Measurements from ENCODE around the gene ANKS6.

The ANKS6 gene

GRCh38 chr9:98832768-98833089 is 36.4 kb upstream of the ANKS6 start:
- TF ChIP-seq EZH2 (IDR thresholded peaks at IDR 0.05; ENCODE audit: borderline replicate concordance, low read depth, low read length, severe bottlenecking) (no peak), CTCF (IDR thresholded peaks at IDR 0.05; ENCODE audit: borderline replicate concordance, extremely low read depth, low read length, poor library complexity, severe bottlenecking) (no peak)
- ATAC-seq (ENCODE audit: insufficient read depth, low read depth) (no peak), DNase-seq (no peak)
- Histone ChIP-seq H4K20me1 (ENCODE audit: insufficient read depth, low read length) (no peaks in the 10 kb centered on the region), H3K4me3 (ENCODE audit: low read depth in 1 of 2, low read length in 2 of 2) (no peak overlapping the region), H3K79me2 (ENCODE audit: insufficient read depth, low read length) (no peaks in the 10 kb centered on the region), H3K36me3 (ENCODE audit: insufficient read depth, low read length) (no peaks in the 10 kb centered on the region), H2AFZ (ENCODE audit: low read depth, low read length) (no peak overlapping the region), H3K4me1 (ENCODE audit: insufficient read depth, low read length) (no peaks in the 10 kb centered on the region), H3K27ac (ENCODE audit: low read length) (no peak overlapping the region), H3K9ac (ENCODE audit: low read depth, low read length) (no peak overlapping the region), H3K9me3 (ENCODE audit: insufficient read depth, low read length, severe bottlenecking) (no peaks in the 10 kb centered on the region), H3K4me2 (ENCODE audit: insufficient read depth, low read length) (no peak overlapping the region), H3K27me3 (ENCODE audit: insufficient read depth, low read length, poor library complexity) (no peaks in the 10 kb centered on the region)

GRCh38 chr9:98831696-98832095 is 35.3 kb upstream of the ANKS6 start:
- Histone ChIP-seq H4K20me1 (ENCODE audit: insufficient read depth, low read length) (no peaks in the 10 kb centered on the region), H3K27ac (ENCODE audit: low read length) (no peak overlapping the region), H3K36me3 (ENCODE audit: insufficient read depth, low read length) (no peaks in the 10 kb centered on the region), H3K9ac (ENCODE audit: low read depth, low read length) (no peak overlapping the region), H3K4me1 (ENCODE audit: insufficient read depth, low read length) (no peaks in the 10 kb centered on the region), H3K27me3 (ENCODE audit: insufficient read depth, low read length, poor library complexity) (no peaks in the 10 kb centered on the region), H3K79me2 (ENCODE audit: insufficient read depth, low read length) (no peaks in the 10 kb centered on the region), H3K4me3 (ENCODE audit: low read depth in 1 of 2, low read length in 2 of 2) (no peak overlapping the region), H2AFZ (ENCODE audit: low read depth, low read length) (no peak overlapping the region), H3K4me2 (ENCODE audit: insufficient read depth, low read length) (no peak overlapping the region), H3K9me3 (ENCODE audit: insufficient read depth, low read length, severe bottlenecking) (no peaks in the 10 kb centered on the region)
- TF ChIP-seq EZH2 (IDR thresholded peaks at IDR 0.05; ENCODE audit: borderline replicate concordance, low read depth, low read length, severe bottlenecking), result no peak
- no peak for TF ChIP-seq CTCF (IDR thresholded peaks at IDR 0.05; ENCODE audit: borderline replicate concordance, extremely low read depth, low read length, poor library complexity, severe bottlenecking)
- DNase-seq (no peak), ATAC-seq (ENCODE audit: insufficient read depth, low read depth) (no peak)

GRCh38 chr9:98830554-98830953 is 34.2 kb upstream of the ANKS6 start:
- no peak for ATAC-seq (ENCODE audit: insufficient read depth, low read depth)
- Histone ChIP-seq H3K4me3 (ENCODE audit: low read depth in 1 of 2, low read length in 2 of 2) (no peak overlapping the region), H3K4me1 (ENCODE audit: insufficient read depth, low read length) (no peaks in the 10 kb centered on the region), H2AFZ (ENCODE audit: low read depth, low read length) (no peak overlapping the region), H3K9me3 (ENCODE audit: insufficient read depth, low read length, severe bottlenecking) (no peaks in the 10 kb centered on the region), H3K36me3 (ENCODE audit: insufficient read depth, low read length) (no peaks in the 10 kb centered on the region), H3K27ac (ENCODE audit: low read length) (no peak overlapping the region), H3K27me3 (ENCODE audit: insufficient read depth, low read length, poor library complexity) (no peaks in the 10 kb centered on the region), H3K79me2 (ENCODE audit: insufficient read depth, low read length) (no peaks in the 10 kb centered on the region), H3K4me2 (ENCODE audit: insufficient read depth, low read length) (no peak overlapping the region), H4K20me1 (ENCODE audit: insufficient read depth, low read length) (no peaks in the 10 kb centered on the region), H3K9ac (ENCODE audit: low read depth, low read length) (no peak overlapping the region)
- no peak for DNase-seq
- no peak for TF ChIP-seq EZH2 (IDR thresholded peaks at IDR 0.05; ENCODE audit: borderline replicate concordance, low read depth, low read length, severe bottlenecking)
- TF ChIP-seq CTCF (IDR thresholded peaks at IDR 0.05; ENCODE audit: borderline replicate concordance, extremely low read depth, low read length, poor library complexity, severe bottlenecking), result no peak

- H3K79me2 ChIP-seq (ENCODE audit: insufficient read depth, low read length), result no peaks in the 10 kb centered on the region
Measured at GRCh38 chr9:98829766-98830165, 33.4 kb upstream of the ANKS6 start.

More at GRCh38 chr9:98829766-98830165, 33.4 kb upstream of the ANKS6 start:
- Histone ChIP-seq H2AFZ (ENCODE audit: low read depth, low read length) (no peak overlapping the region), H3K4me2 (ENCODE audit: insufficient read depth, low read length) (no peak overlapping the region), H3K36me3 (ENCODE audit: insufficient read depth, low read length) (no peaks in the 10 kb centered on the region), H3K4me3 (ENCODE audit: low read depth in 1 of 2, low read length in 2 of 2) (no peak overlapping the region), H4K20me1 (ENCODE audit: insufficient read depth, low read length) (no peaks in the 10 kb centered on the region), H3K9ac (ENCODE audit: low read depth, low read length) (no peak overlapping the region), H3K27me3 (ENCODE audit: insufficient read depth, low read length, poor library complexity) (no peaks in the 10 kb centered on the region), H3K27ac (ENCODE audit: low read length) (no peak overlapping the region), H3K9me3 (ENCODE audit: insufficient read depth, low read length, severe bottlenecking) (no peaks in the 10 kb centered on the region), H3K4me1 (ENCODE audit: insufficient read depth, low read length) (no peaks in the 10 kb centered on the region)
- no peak for ATAC-seq (ENCODE audit: insufficient read depth, low read depth)
- TF ChIP-seq CTCF (IDR thresholded peaks at IDR 0.05; ENCODE audit: borderline replicate concordance, extremely low read depth, low read length, poor library complexity, severe bottlenecking) (no peak), EZH2 (IDR thresholded peaks at IDR 0.05; ENCODE audit: borderline replicate concordance, low read depth, low read length, severe bottlenecking) (no peak)
- no peak for DNase-seq

All from DND-41 (cell line).